Measurements from ENCODE around the gene UBR2.
"Not testable (repeated sequence)": the region's sequence is repeated elsewhere in the genome, so short reads cannot be mapped to it uniquely, and the experiment has no call there.

Gene UBR2

GRCh38 chr6:42618105-42618504, 54.3 kb downstream of the UBR2 start:
- no peak for DNase-seq (ENCODE audit: low read depth in 2 of 3, low spot score in 2 of 3)

GRCh38 chr6:42618686-42619085, 54.9 kb downstream of the UBR2 start:
- DNase-seq (ENCODE audit: low read depth in 2 of 3, low spot score in 2 of 3) = no peak

GRCh38 chr6:42619963-42620362, 56.1 kb downstream of the UBR2 start:
- no peak for DNase-seq (ENCODE audit: low read depth in 2 of 3, low spot score in 2 of 3)

- DNase-seq (ENCODE audit: low read depth in 2 of 3, low spot score in 2 of 3) = no peak
Measured at GRCh38 chr6:42624601-42625000, 60.8 kb downstream of the UBR2 start.

GRCh38 chr6:42627044-42627443, 63.2 kb downstream of the UBR2 start:
- no peak for DNase-seq (ENCODE audit: low read depth in 2 of 3, low spot score in 2 of 3)

GRCh38 chr6:42627674-42628073, 63.8 kb downstream of the UBR2 start:
- no peak for DNase-seq (ENCODE audit: low read depth in 2 of 3, low spot score in 2 of 3)

GRCh38 chr6:42628604-42629003, 64.8 kb downstream of the UBR2 start:
- DNase-seq (ENCODE audit: low read depth in 2 of 3, low spot score in 2 of 3) = no peak

- DNase-seq (ENCODE audit: low read depth in 2 of 3, low spot score in 2 of 3) = no peak
Measured at GRCh38 chr6:42629845-42630244, 66.0 kb downstream of the UBR2 start.

- DNase-seq (ENCODE audit: low read depth in 2 of 3, low spot score in 2 of 3) = no peak
Measured at GRCh38 chr6:42637681-42638080, 73.9 kb downstream of the UBR2 start.

- no peak for DNase-seq (ENCODE audit: low read depth in 2 of 3, low spot score in 2 of 3)
Measured at GRCh38 chr6:42642794-42643193, 79.0 kb downstream of the UBR2 start.

- DNase-seq (ENCODE audit: low read depth in 2 of 3, low spot score in 2 of 3) = no peak
Measured at GRCh38 chr6:42644211-42644610, 80.4 kb downstream of the UBR2 start.

- no peak for DNase-seq (ENCODE audit: low read depth in 2 of 3, low spot score in 2 of 3)
Measured at GRCh38 chr6:42652024-42652746, 88.4 kb downstream of the UBR2 start.

- DNase-seq (ENCODE audit: low read depth in 2 of 3, low spot score in 2 of 3) = no peak
Measured at GRCh38 chr6:42653851-42654250, 90.0 kb downstream of the UBR2 start.

- no peak for DNase-seq (ENCODE audit: low read depth in 2 of 3, low spot score in 2 of 3)
Measured at GRCh38 chr6:42659806-42660205, 96.0 kb downstream of the UBR2 start.

- peak; percentile 51 to 72 (median 70) for DNase-seq (ENCODE audit: low read depth in 2 of 3, low spot score in 2 of 3)
Measured at GRCh38 chr6:42661540-42662153, 97.8 kb downstream of the UBR2 start.

GRCh38 chr6:42664718-42665117, 100.9 kb downstream of the UBR2 start:
- DNase-seq (ENCODE audit: low read depth in 2 of 3, low spot score in 2 of 3) = no peak

GRCh38 chr6:42674368-42674767, 110.5 kb downstream of the UBR2 start:
- not testable (repeated sequence) for DNase-seq (ENCODE audit: low read depth in 2 of 3, low spot score in 2 of 3)

GRCh38 chr6:42674780-42675179, 111.0 kb downstream of the UBR2 start:
- DNase-seq (ENCODE audit: low read depth in 2 of 3, low spot score in 2 of 3) = no peak

- DNase-seq (ENCODE audit: low read depth in 2 of 3, low spot score in 2 of 3) = no peak
Measured at GRCh38 chr6:42679358-42679757, 115.5 kb downstream of the UBR2 start.

- no peak for DNase-seq (ENCODE audit: low read depth in 2 of 3, low spot score in 2 of 3)
Measured at GRCh38 chr6:42688281-42688680, 124.5 kb downstream of the UBR2 start.

GRCh38 chr6:42689371-42689770, 125.5 kb downstream of the UBR2 start:
- no peak for DNase-seq (ENCODE audit: low read depth in 2 of 3, low spot score in 2 of 3)

GRCh38 chr6:42690151-42690702, 126.4 kb downstream of the UBR2 start:
- no peak for DNase-seq (ENCODE audit: low read depth in 2 of 3, low spot score in 2 of 3)

GRCh38 chr6:42690872-42691271, 127.0 kb downstream of the UBR2 start:
- no peak for DNase-seq (ENCODE audit: low read depth in 2 of 3, low spot score in 2 of 3)
